GM19351 (cell line): ENCODE data around the gene SYTL2.
"Not testable (repeated sequence)": the region's sequence is repeated elsewhere in the genome, so short reads cannot be mapped to it uniquely, and the experiment has no call there.

Experiments used
- ATAC-seq: cut with Tn5 transposase; IDR thresholded peaks from one replicate; pipeline ENCODE4 v1.9.1; 2021; ENCODE audit warnings: mild to moderate bottlenecking, moderate library complexity; ENCODE audit not compliant: unreplicated experiment

The SYTL2 gene

DNA sequence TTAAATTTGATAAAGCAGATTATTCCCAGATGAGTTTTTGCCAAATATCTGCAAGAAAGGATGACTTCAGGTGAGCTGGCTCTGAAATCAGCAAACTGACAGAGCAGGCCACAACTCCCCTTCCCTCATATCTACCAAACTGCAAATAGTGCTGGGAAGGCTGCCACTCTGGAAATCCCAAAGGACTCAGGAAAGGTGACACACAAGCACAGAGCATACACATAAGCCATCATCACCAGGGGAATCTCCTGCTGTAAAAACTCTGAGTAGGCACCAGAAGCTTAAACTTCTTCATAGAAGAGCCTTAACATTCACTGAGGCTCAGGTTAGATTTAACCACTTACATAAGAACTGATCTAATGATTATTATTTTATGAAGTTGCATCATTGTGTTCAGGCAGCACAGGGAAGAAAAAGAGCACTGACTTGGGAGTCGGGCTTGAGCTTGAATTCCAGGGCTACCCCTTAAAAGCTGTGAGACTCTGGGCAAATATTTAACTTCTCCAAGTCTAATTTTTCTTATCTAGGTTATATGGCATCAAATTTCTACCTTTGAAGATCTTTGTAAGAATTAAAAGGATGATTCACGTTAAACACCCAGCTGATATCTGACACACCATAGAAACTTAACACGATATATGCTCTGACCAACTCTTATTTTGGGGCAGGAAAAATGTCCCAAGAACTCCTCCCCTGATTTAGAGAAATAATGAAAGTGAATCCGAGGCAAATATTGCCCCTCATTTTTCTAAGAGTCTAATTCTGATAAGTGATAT, 15.0 kb downstream of the SYTL2 start:
- no peak for ATAC-seq

- ATAC-seq = no peak
These were observed 19.4 kb downstream of the SYTL2 start for GRCh38 chr11:85791409-85791990.

DNA sequence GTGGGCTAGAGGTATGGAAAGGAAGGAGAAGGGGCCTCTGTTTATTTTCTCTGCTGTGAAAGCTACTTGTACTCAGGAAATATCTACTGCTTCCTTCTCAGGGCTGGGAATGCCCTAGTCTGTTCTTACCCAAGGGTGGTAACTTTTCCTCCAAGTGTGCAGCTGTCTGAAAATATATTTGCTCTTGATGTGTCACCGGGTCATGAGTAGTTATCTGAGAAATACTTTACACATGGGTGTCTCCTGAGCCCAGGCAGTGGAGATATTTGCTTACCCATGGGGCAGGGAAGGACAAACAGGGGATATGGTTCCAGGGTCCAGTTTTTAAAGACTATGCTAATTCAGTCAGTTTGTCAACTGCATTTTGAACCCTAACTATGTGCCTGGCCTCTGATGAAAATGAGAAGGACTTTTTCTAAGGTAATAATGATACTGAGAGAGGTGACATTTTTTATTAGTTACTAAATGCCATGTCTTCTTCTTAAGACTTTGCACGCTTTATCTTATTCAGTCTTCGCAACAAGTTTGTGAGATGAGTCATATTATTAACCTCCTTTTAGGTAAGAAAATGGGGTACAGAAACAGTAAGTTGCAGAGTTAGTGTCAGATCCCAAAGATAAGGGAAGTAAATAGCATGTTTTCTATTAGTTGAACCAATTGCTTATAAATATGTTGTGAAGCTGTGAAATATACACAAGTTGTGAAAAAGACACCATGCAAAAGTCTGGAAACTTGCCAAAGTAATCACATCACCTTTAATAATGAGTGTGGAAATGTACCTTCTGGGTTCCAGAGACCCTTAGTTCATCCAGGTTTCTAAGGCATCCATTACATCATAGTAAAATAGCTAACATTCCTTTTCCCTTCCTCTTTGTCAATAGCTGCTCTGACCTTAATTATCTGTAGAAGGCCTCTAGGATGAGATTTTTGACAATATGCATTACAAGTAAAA, 22.9 kb downstream of the SYTL2 start:
- peak; percentile 47 for ATAC-seq

- ATAC-seq = no peak
These were observed 23.8 kb downstream of the SYTL2 start for GRCh38 chr11:85787168-85787567.

- no peak for ATAC-seq
These were observed 26.3 kb downstream of the SYTL2 start for GRCh38 chr11:85784480-85785265.

DNA sequence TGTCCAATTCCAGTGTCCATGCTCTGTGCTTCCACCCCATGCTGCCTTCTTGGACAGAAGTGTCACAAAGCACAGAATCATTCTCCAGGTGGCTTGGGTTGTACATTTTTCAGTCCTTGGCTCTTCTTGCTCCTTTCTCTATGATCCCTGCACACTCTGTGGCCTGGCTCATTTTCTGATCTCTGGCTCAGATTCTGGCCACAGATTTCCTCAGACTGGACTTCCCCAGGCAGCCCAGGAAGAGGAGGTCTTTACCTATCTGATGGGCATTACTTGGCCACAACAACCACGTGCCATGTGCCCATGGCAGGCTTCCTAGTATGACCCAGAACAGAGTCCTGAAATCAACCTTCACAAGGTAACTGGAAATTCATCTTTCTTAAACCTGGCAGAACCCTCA, 27.2 kb downstream of the SYTL2 start:
- ATAC-seq = no peak

- not testable (repeated sequence) for ATAC-seq
These were observed 30.0 kb downstream of the SYTL2 start for GRCh38 chr11:85780780-85781517.

DNA sequence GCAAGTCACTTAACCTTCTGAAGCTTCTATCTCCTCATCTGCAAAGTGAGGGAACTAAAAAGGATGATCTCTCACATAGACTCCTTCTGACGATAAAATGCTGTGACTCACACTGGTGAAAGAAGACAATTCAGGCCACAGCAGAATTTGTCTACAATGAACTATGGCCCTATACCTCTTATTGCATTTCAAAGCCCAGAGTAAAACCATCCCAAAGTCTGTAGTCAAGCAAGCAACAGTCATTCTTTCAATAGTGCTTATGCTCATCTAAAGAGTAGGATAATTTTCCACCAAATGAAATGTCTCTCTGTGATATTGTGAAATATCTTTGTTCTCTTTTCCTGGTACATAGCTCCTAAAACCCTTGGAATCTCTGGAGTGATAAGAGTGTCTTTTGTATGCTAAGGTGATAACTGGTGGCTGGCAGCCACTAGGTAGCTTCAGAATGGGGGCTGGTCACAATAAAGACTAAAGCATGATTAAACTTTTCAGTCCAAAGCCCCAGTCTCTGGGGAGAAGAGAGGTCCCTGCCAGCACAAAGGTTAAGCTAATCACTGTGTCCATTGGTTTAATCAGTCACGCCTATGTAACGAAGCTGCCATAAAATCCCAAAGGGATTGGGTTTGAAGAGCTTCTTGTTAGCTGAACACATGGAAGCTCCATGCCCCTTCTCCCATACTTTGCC, 30.8 kb downstream of the SYTL2 start:
- no peak for ATAC-seq

GRCh38 chr11:85777603-85777972, 33.4 kb downstream of the SYTL2 start:
- not testable (repeated sequence) for ATAC-seq

- no peak for ATAC-seq
These were observed 33.9 kb downstream of the SYTL2 start for GRCh38 chr11:85776951-85777602.

GRCh38 chr11:85774256-85775101, 36.5 kb downstream of the SYTL2 start:
- peak; percentile 56 for ATAC-seq

GRCh38 chr11:85772695-85773094, 38.2 kb downstream of the SYTL2 start:
- ATAC-seq = no peak

DNA sequence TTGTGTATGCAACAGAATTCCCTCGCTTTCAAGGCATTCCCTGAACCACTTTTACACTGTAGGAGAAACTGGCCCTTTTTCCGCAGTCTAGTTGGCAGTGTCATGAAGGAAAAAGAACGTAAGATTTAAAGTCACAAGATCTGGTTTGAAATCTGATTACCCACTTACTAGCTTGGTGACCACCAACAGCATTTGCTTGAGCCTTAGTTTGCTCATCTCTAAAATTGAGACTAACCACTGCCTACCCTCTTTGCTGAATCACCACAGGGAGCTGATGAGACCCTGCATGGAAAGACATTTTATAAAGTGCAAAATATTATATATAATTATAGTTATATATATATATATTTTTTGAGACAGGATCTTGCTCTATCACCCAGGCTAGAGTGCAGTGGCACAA, 39.4 kb downstream of the SYTL2 start:
- ATAC-seq = no peak

DNA sequence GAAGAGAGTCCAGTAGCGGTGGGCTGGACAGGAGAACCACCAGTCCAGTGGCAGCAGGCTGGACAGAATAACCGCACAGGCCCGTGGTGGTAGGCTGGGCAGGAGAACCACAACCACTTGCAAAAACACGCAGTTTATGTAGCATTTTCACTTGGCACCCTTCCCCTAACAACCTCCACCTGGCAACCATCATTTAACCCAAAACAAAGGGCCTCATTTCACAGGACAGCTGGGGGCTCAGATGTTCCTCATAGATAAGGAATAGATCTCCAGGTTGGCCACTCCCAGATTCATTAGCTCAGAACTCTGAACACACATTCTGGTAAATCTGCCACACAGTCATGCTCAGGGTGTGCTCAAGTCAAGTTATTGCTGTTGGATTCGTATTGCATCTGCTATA, 41.2 kb downstream of the SYTL2 start:
- ATAC-seq = no peak

GRCh38 chr11:85768473-85769146, 42.3 kb downstream of the SYTL2 start:
- peak; percentile 66 for ATAC-seq

DNA sequence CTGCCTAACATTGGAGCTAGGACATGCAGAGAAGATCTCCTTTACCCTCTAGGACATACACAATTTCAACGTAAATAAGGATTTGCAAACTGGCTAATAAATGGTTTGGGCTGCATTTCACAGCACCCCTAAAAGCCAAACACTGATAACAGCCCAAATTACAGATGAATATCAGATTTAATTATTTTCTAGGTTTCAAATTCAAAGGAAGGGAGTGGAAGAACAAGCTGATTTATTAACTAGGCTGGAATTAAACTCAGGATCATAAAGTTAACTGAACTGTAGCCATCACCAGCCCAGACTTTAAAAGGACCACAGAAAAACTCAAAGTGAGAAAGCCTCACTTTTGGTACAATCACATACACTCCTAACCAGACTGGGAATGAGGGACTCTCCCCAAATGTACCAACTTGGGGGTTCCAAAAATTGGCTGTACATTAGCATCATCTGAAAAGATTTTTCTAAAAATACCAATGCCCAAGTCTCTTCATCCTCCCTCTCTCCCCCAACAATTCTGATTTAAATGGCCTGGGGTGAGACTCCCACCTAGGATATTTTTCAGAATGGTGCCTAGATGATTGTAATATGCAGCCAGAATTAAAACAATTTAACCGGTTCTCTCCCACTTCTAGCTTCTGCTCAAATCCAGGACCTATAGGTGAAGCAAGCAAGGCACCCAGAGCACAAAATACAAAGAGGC, 43.5 kb downstream of the SYTL2 start:
- no peak for ATAC-seq

- ATAC-seq = no peak
These were observed 44.2 kb downstream of the SYTL2 start for GRCh38 chr11:85766721-85767161.
